Mesenchymal stem cell (in vitro differentiated cells and primary cell): ENCODE data around the gene MCEMP1.

Source experiments
- DNase-seq: peaks from one replicate; pipeline ENCODE4 v3.0.0-alpha.2; 2013
- H2AFZ ChIP-seq: one replicate; pipeline ENCODE4 v1.6.1; 2013; ENCODE audit warnings: low read depth, mild to moderate bottlenecking, control low read depth, inconsistent platforms, low read length, moderate library complexity
- H2AK5ac ChIP-seq: 2 replicates; pipeline ENCODE4 v1.6.1; 2013; ENCODE audit warnings: low read length, moderate library complexity, mild to moderate bottlenecking, inconsistent platforms; ENCODE audit not compliant: severe bottlenecking
- H2BK120ac ChIP-seq: one replicate; pipeline ENCODE4 v1.6.1; 2013; ENCODE audit warnings: low read depth, mild to moderate bottlenecking, inconsistent platforms, low read length, moderate library complexity
- H2BK12ac ChIP-seq, 2 experiments: one replicate each; pipeline ENCODE4 v1.6.1; 2013; ENCODE audit warnings: inconsistent platforms in 2 of 2, low read length in 2 of 2, mild to moderate bottlenecking in 2 of 2, moderate library complexity in 2 of 2, control low read depth in 1 of 2
- H2BK15ac ChIP-seq: one replicate; pipeline ENCODE4 v1.6.1; 2013; ENCODE audit warnings: mild to moderate bottlenecking, low read depth, inconsistent platforms; ENCODE audit not compliant: poor library complexity, severe bottlenecking
- H2BK5ac ChIP-seq: 2 replicates; pipeline ENCODE4 v1.6.1; 2013; ENCODE audit warnings: low read depth, mild to moderate bottlenecking, low read length, control low read depth, inconsistent platforms; ENCODE audit not compliant: poor library complexity, severe bottlenecking
- H3K14ac ChIP-seq, 2 experiments: one replicate each; pipeline ENCODE4 v1.6.1; 2013; ENCODE audit warnings: inconsistent platforms in 2 of 2, low read length in 2 of 2, control low read depth in 1 of 2, mild to moderate bottlenecking in 1 of 2, moderate library complexity in 1 of 2
- H3K18ac ChIP-seq, 2 experiments: one replicate each; pipeline ENCODE4 v1.6.1; 2013; ENCODE audit warnings: inconsistent platforms in 2 of 2, low read length in 2 of 2, control low read depth in 1 of 2, low read depth in 1 of 2, mild to moderate bottlenecking in 1 of 2
- H3K23ac ChIP-seq, 2 experiments: one replicate each; pipeline ENCODE4 v1.6.1; 2013; ENCODE audit warnings: inconsistent platforms in 2 of 2, low read length in 2 of 2, mild to moderate bottlenecking in 2 of 2, moderate library complexity in 2 of 2, control low read depth in 1 of 2
- H3K27ac ChIP-seq: 2 replicates; pipeline ENCODE4 v1.5.1; 2013; ENCODE audit warnings: mild to moderate bottlenecking, moderate library complexity, low read length, control low read depth, inconsistent platforms; ENCODE audit not compliant: poor library complexity, severe bottlenecking
- H3K27me3 ChIP-seq, 2 experiments: 2 replicates each; pipeline versions ENCODE4 v1.6.1 to v1.7.0; 2013; ENCODE audit warnings: low read length in 2 of 2, mild to moderate bottlenecking in 2 of 2, moderate library complexity in 2 of 2, control low read depth in 1 of 2, inconsistent platforms in 1 of 2; ENCODE audit not compliant: control insufficient read depth in 1 of 2, insufficient read depth in 1 of 2
- H3K36me3 ChIP-seq, 2 experiments: 2 replicates each; pipeline versions ENCODE4 v1.6.1 to v1.7.0; 2013; ENCODE audit warnings: low read length in 2 of 2, control low read depth in 1 of 2, inconsistent platforms in 1 of 2, low read depth in 1 of 2, mild to moderate bottlenecking in 1 of 2; ENCODE audit not compliant: insufficient read depth in 2 of 2, control insufficient read depth in 1 of 2
- H3K4ac ChIP-seq, 2 experiments: one replicate each; pipeline ENCODE4 v1.6.1; 2013; ENCODE audit warnings: inconsistent platforms in 2 of 2, low read length in 2 of 2, mild to moderate bottlenecking in 2 of 2, moderate library complexity in 2 of 2, control low read depth in 1 of 2, low read depth in 1 of 2
- H3K4me1 ChIP-seq: 2 replicates; pipeline ENCODE4 v1.6.1; 2013; ENCODE audit warnings: low read depth, low read length, control low read depth; ENCODE audit not compliant: control insufficient read depth, insufficient read depth
- H3K4me2 ChIP-seq: 2 replicates; pipeline ENCODE4 v1.6.1; 2013; ENCODE audit warnings: low read length, mild to moderate bottlenecking, inconsistent platforms; ENCODE audit not compliant: poor library complexity, severe bottlenecking
- H3K4me3 ChIP-seq, 2 experiments: 2 replicates each; pipeline versions ENCODE4 v1.5.1 to v1.7.0; 2013; ENCODE audit warnings: low read length in 2 of 2, mild to moderate bottlenecking in 2 of 2, control low read depth in 1 of 2, low read depth in 1 of 2; ENCODE audit not compliant: insufficient read depth in 1 of 2
- H3K79me1 ChIP-seq: replicated peaks from 2 replicates; pipeline ENCODE4 v1.6.1; 2013; ENCODE audit warnings: mild to moderate bottlenecking, control low read depth, low read length, inconsistent platforms; ENCODE audit not compliant: poor library complexity, severe bottlenecking
- H3K9ac ChIP-seq: 2 replicates; pipeline ENCODE4 v1.7.0; 2013; ENCODE audit warnings: mild to moderate bottlenecking, low read length, moderate library complexity
- H3K9me3 ChIP-seq: 2 replicates; pipeline ENCODE4 v1.7.0; 2013; ENCODE audit warnings: mild to moderate bottlenecking, low read length; ENCODE audit not compliant: control insufficient read depth
- H4K8ac ChIP-seq: one replicate; pipeline ENCODE4 v1.6.1; 2013; ENCODE audit warnings: inconsistent platforms, mild to moderate bottlenecking, low read length, moderate library complexity
- H4K91ac ChIP-seq: one replicate; pipeline ENCODE4 v1.6.1; 2013; ENCODE audit warnings: mild to moderate bottlenecking, low read length, inconsistent platforms
- whole genome bisulfite sequencing: methylation state at CpG from one replicate; pipeline ENCODE4 v1.1.7; 2013; ENCODE audit warnings: mixed read lengths; 5-methylcytosine and 5-hydroxymethylcytosine counted together

The MCEMP1 gene

DNA sequence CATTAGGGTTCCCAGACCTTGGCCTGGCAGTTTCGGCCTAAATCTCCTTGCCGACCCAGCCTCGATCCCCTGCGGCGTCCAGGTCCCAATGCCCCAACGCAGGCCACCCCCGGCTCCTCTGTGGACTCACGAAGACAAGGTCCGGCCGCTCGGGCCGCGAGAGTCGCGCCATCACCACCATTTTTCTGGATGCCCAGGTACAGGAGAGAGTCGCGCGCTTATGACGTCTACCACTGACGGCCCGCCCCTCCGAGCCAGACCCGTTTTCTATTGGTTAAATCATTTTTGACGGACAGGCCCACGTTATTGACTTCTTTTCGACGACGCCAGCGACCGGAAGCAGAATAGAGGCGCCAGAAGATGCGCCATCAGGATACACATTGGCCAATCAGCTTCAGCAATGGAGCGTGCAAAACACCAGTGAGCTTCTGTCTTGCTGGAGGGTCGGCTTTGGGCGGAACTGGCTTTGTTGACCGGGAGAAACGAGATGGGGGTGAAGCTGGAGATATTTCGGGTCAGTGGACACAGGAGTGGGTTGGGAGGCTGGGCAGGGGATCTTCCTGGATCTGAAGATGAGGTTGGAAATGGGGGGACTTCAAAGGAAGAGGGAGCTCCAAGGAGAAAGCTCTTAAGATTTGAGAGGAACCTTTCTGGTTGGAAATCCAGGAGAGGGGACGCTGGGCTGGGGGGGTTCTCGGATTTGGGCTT is 47.4 kb upstream of the MCEMP1 start, which contains the start of the genes PET100 and XAB2:
Gene PET100, plus strand, starts transcription at position 447 of the 708 bp plus-strand sequence. Its CDS starts 41 bp downstream, at position 488.
Gene XAB2, minus strand, starts transcription at position 199 of the 708 bp plus-strand sequence. Its CDS starts 18 bp downstream, at position 181.
- H3K23ac ChIP-seq: peak within 1 kb of the TSS in 1 of 2 experiments; percentile 34
- DNase-seq: peak; percentile 99
- peak within 1 kb of the TSS; percentile 30 for H2BK120ac ChIP-seq
- H3K4me3 ChIP-seq: peak within 1 kb of the TSS; percentile 89 to 100
- H2AFZ ChIP-seq: peak within 1 kb of the TSS; percentile 15
- H2BK12ac ChIP-seq: no peak within 1 kb of the TSS
- H3K9ac ChIP-seq: peak within 1 kb of the TSS; percentile 99
- H2BK15ac ChIP-seq: no peak within 1 kb of the TSS
- H3K14ac ChIP-seq: peak within 1 kb of the TSS in 1 of 2 experiments; percentile 49
- H3K4ac ChIP-seq: peak within 1 kb of the TSS in 1 of 2 experiments; percentile 89
- H3K9me3 ChIP-seq: no peaks in the 10 kb centered on the region
- H3K18ac ChIP-seq: peak within 1 kb of the TSS; percentile 67 to 75
- no peak within 1 kb of the TSS for H3K27ac ChIP-seq
- H3K79me1 ChIP-seq: peaks cover 57% of the 10 kb centered on the region
- H2BK5ac ChIP-seq: no peak within 1 kb of the TSS
- peaks cover 30% of the 10 kb centered on the region for H3K4me1 ChIP-seq
- under 1% methylated on average over 40 of the region's 40 CpGs for WGBS
- H3K27me3 ChIP-seq: no peaks in the 10 kb centered on the region
- H3K36me3 ChIP-seq: peaks cover 12 to 57% of the 10 kb centered on the region in 2 experiments
- H3K4me2 ChIP-seq: peak within 1 kb of the TSS; percentile 97
- H4K91ac ChIP-seq: no peak within 1 kb of the TSS
- peak within 1 kb of the TSS; percentile 84 for H2AK5ac ChIP-seq
- peak within 1 kb of the TSS; percentile 98 for H4K8ac ChIP-seq

DNA sequence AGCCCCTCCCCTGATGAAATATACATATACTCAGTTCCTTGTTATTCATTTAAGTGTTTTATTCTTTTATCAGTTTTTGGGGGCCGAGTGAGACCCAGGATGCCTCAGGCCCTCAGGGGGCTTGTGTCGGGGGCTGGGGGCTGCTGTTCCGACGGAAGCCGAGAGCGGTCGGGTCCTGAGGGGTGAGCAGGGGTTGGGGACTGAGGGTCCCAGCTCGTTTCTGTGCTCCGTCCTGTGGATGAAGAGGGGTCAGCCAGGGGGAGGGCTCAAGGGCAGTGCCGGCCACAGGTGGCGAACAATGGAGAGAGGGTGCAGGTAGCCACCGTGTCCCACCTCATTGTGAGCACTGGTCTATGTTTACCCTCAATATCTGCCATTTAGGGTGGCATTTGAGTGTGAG is 45.3 kb upstream of the MCEMP1 start:
- Histone ChIP-seq H4K91ac (no peak overlapping the region), H3K14ac (no peak overlapping the region), H2BK15ac (no peak overlapping the region), H2BK12ac (no peak overlapping the region), H3K4me1 (peaks cover 33% of the 10 kb centered on the region), H3K79me1 (peaks cover 42% of the 10 kb centered on the region), H3K9ac (no peak overlapping the region), H2AK5ac (no peak overlapping the region), H3K4me3 (no peak overlapping the region), H2AFZ (no peak overlapping the region), H3K27ac (no peak overlapping the region), H2BK120ac (no peak overlapping the region), H3K4me2 (no peak overlapping the region), H3K4ac (no peak overlapping the region), H3K9me3 (no peaks in the 10 kb centered on the region), H4K8ac (no peak overlapping the region), H3K23ac (no peak overlapping the region), H2BK5ac (no peak overlapping the region), H3K36me3 (peaks cover 9 to 36% of the 10 kb centered on the region in 2 experiments), H3K27me3 (peaks cover 0 to 20% of the 10 kb centered on the region in 2 experiments), H3K18ac (no peak overlapping the region)
- 90% methylated on average over 11 of the region's 12 CpGs for WGBS
- no peak for DNase-seq

- Histone ChIP-seq H3K27ac (no peak overlapping the region), H3K4me1 (peaks cover 35% of the 10 kb centered on the region), H2BK5ac (no peak overlapping the region), H3K9ac (no peak overlapping the region), H3K9me3 (no peaks in the 10 kb centered on the region), H3K27me3 (peaks cover 0 to 27% of the 10 kb centered on the region in 2 experiments), H2AFZ (no peak overlapping the region), H3K18ac (no peak overlapping the region), H3K23ac (no peak overlapping the region), H3K14ac (no peak overlapping the region), H2BK120ac (no peak overlapping the region), H3K4me2 (no peak overlapping the region), H3K36me3 (peaks cover 3 to 26% of the 10 kb centered on the region in 2 experiments), H4K8ac (no peak overlapping the region), H2BK12ac (no peak overlapping the region), H3K79me1 (peaks cover 41% of the 10 kb centered on the region), H4K91ac (no peak overlapping the region), H2AK5ac (no peak overlapping the region), H2BK15ac (no peak overlapping the region), H3K4ac (no peak overlapping the region), H3K4me3 (no peak overlapping the region)
- 94% methylated on average over 40 of the region's 40 CpGs for WGBS
- DNase-seq: no peak
These were observed 44.3 kb upstream of the MCEMP1 start for GRCh38 chr19:7632340-7633203.

GRCh38 chr19:7633698-7634097 is 43.2 kb upstream of the MCEMP1 start, which contains the start of gene PCP2:
TSS of gene PCP2 (minus strand) at chr19:7633719. CDS start at chr19:7633457, 262 bp downstream.
- no peak within 1 kb of the TSS for H2BK120ac ChIP-seq
- H3K23ac ChIP-seq: no peak within 1 kb of the TSS
- H3K36me3 ChIP-seq: peaks cover 3 to 25% of the 10 kb centered on the region in 2 experiments
- H4K91ac ChIP-seq: no peak within 1 kb of the TSS
- H2BK12ac ChIP-seq: no peak within 1 kb of the TSS
- no peak within 1 kb of the TSS for H3K9ac ChIP-seq
- H3K27ac ChIP-seq: no peak within 1 kb of the TSS
- H2BK15ac ChIP-seq: no peak within 1 kb of the TSS
- H3K18ac ChIP-seq: no peak within 1 kb of the TSS
- H3K9me3 ChIP-seq: no peaks in the 10 kb centered on the region
- no peak within 1 kb of the TSS for H3K4me2 ChIP-seq
- peaks cover 42% of the 10 kb centered on the region for H3K79me1 ChIP-seq
- H3K4me3 ChIP-seq: no peak within 1 kb of the TSS
- WGBS: 47% methylated on average over 2 of the region's 2 CpGs
- H3K4ac ChIP-seq: no peak within 1 kb of the TSS
- H3K4me1 ChIP-seq: peaks cover 27% of the 10 kb centered on the region
- H3K14ac ChIP-seq: no peak within 1 kb of the TSS
- no peak within 1 kb of the TSS for H2AFZ ChIP-seq
- no peak within 1 kb of the TSS for H4K8ac ChIP-seq
- DNase-seq: no peak
- no peak within 1 kb of the TSS for H2BK5ac ChIP-seq
- H3K27me3 ChIP-seq: peaks cover 0 to 37% of the 10 kb centered on the region in 2 experiments
- H2AK5ac ChIP-seq: no peak within 1 kb of the TSS
